GM12878 (cell line): ENCODE measurements around the gene KCNQ1. TPM values are rescaled to one million over a fixed set of nuclear protein-coding genes. Genes with fewer than 3 reads are reported as not detected.

ENCODE experiments used
- ATAC-seq: fragments of 200-7000 bp; cut with Tn5 transposase; 3 replicates; pipeline ENCODE4 v1.9.1; 2020; ENCODE audit warnings: mild to moderate bottlenecking, moderate library complexity
- BruUV-seq: library from RNA; stranded (reverse); fragments of 400-500 nt; replicated peaks from 2 replicates; lab custom pipeline; 2021; lab: Mats Ljungman, UMichigan
- CTCF ChIA-PET: fragments of 300-600 bp; sonication (Branson Sonifier 250); formaldehyde crosslinking; extraction: SDS; loops from one replicate; lab custom pipeline; 2021; ENCODE audit warnings: inconsistent platforms; lab: Yijun Ruan, JAX
- POLR2A ChIA-PET: fragments of 350-600 bp; formaldehyde crosslinking; extraction: SDS; loops from one replicate; lab custom pipeline; 2021; ENCODE audit warnings: inconsistent platforms; lab: Charles Lee
- RAD21 ChIA-PET: fragments of 300-600 bp; sonication (Branson Sonifier 250); formaldehyde crosslinking; loops from one replicate; lab custom pipeline; 2023; ENCODE audit warnings: antibody characterized with exemption; ENCODE audit not compliant: unreplicated experiment; lab: Charles Lee
- SMC1A ChIA-PET: fragments of 300-600 bp; sonication (Branson Sonifier 250); formaldehyde crosslinking; loops from one replicate; lab custom pipeline; 2023; ENCODE audit not compliant: unreplicated experiment, uncharacterized antibody; lab: Charles Lee
- DNase-seq: peaks from one replicate; pipeline ENCODE4 v3.0.0-alpha.2; 2011; ENCODE audit warnings: low read depth, low spot score
- FAIRE-seq: peaks from 3 replicates; lab custom pipeline; 2011; peaks lifted over from hg19 to GRCh38; lab: Jason Lieb, UNC
- H2AFZ ChIP-seq: 2 replicates; pipeline ENCODE4 v1.6.0; 2011; ENCODE audit warnings: low read depth, low read length, control low read depth; ENCODE audit not compliant: control insufficient read depth
- H3K27ac ChIP-seq: 2 replicates; pipeline ENCODE4 v1.5.1; 2011; ENCODE audit warnings: control low read depth; ENCODE audit not compliant: control insufficient read depth, insufficient read depth
- H3K27me3 ChIP-seq, 2 experiments: replicated peaks in 1 of 2; 2 replicates each; pipeline versions ENCODE4 v1.6.0 to v1.6.1; 2011; ENCODE audit warnings: low read length in 1 of 2; ENCODE audit not compliant: control insufficient read depth in 2 of 2, insufficient read depth in 2 of 2
- H3K36me3 ChIP-seq, 2 experiments: 2 replicates each; pipeline ENCODE4 v1.5.1; 2011; ENCODE audit warnings: low read length in 1 of 2; ENCODE audit not compliant: control insufficient read depth in 2 of 2, insufficient read depth in 2 of 2
- H3K4me1 ChIP-seq: 2 replicates; pipeline ENCODE4 v1.6.1; 2011; ENCODE audit warnings: mild to moderate bottlenecking, low read length, moderate library complexity, mixed read lengths; ENCODE audit not compliant: control insufficient read depth, insufficient read depth
- H3K4me2 ChIP-seq: 2 replicates; pipeline ENCODE4 v1.6.0; 2011; ENCODE audit warnings: control low read depth; ENCODE audit not compliant: control insufficient read depth, insufficient read depth
- H3K4me3 ChIP-seq: fragments of 200-600 bp; sonication (generic); 2 replicates; pipeline ENCODE4 v1.5.1; 2016
- H3K79me2 ChIP-seq: 2 replicates; pipeline ENCODE4 v1.6.0; 2011; ENCODE audit warnings: low read length; ENCODE audit not compliant: control insufficient read depth, insufficient read depth
- H3K9ac ChIP-seq: 2 replicates; pipeline ENCODE4 v1.8.0; 2011; ENCODE audit warnings: low read length, control low read depth, mixed read lengths; ENCODE audit not compliant: control insufficient read depth, insufficient read depth
- H3K9me3 ChIP-seq: replicated peaks from 3 replicates; pipeline ENCODE4 v1.5.1; 2011; ENCODE audit warnings: mild to moderate bottlenecking, low read length; ENCODE audit not compliant: control insufficient read depth, insufficient read depth
- H4K20me1 ChIP-seq: 2 replicates; pipeline ENCODE4 v1.6.0; 2011; ENCODE audit not compliant: control insufficient read depth, insufficient read depth
- EED ChIP-seq: sonication (generic); IDR thresholded peaks from 2 replicates; pipeline ENCODE4 v1.6.1; 2016; ENCODE audit warnings: antibody characterized with exemption, low read depth
- ESRRA ChIP-seq: IDR thresholded peaks from 2 replicates; pipeline ENCODE4 v1.6.1; 2012; ENCODE audit warnings: mild to moderate bottlenecking, low read length, improper control_type of control experiment
- EZH2 ChIP-seq: IDR thresholded peaks from 2 replicates; pipeline ENCODE4 v1.6.1; 2012; ENCODE audit warnings: low read depth, mild to moderate bottlenecking, control low read depth, inconsistent platforms, low read length, borderline replicate concordance; ENCODE audit not compliant: control insufficient read depth
- KAT2A ChIP-seq: conservative IDR thresholded peaks from 2 replicates; pipeline ENCODE4 v1.6.1; 2011; ENCODE audit warnings: low read depth, low read length; ENCODE audit not compliant: control insufficient read depth
- MTA2 ChIP-seq: fragments of 450-650 bp; IDR thresholded peaks from 2 replicates; pipeline ENCODE4 v1.6.1; 2016; ENCODE audit warnings: low read depth, mild to moderate bottlenecking, moderate library complexity
- MXI1 ChIP-seq: fragments of 150-350 bp; IDR thresholded peaks from 2 replicates; pipeline ENCODE4 v1.6.1; 2011; ENCODE audit warnings: low read depth, mild to moderate bottlenecking, inconsistent platforms, low read length, improper control_type of control experiment
- RBBP5 ChIP-seq: fragments of 200-600 bp; sonication (generic); conservative IDR thresholded peaks from 2 replicates; pipeline ENCODE4 v1.6.1; 2016
- RUNX3 ChIP-seq: IDR thresholded peaks from 2 replicates; pipeline ENCODE4 v1.6.1; 2012; ENCODE audit warnings: low read length, inconsistent platforms
- SIN3A ChIP-seq: IDR thresholded peaks from 2 replicates; pipeline ENCODE4 v1.6.1; 2012; ENCODE audit warnings: low read depth, low read length, improper control_type of control experiment
- ZNF622 ChIP-seq: fragments of 450-650 bp; IDR thresholded peaks from 2 replicates; pipeline ENCODE4 v1.6.1; 2017; ENCODE audit warnings: mild to moderate bottlenecking, inconsistent platforms
- WGBS: methylation state at CpG from one replicate; pipeline ENCODE4 v1.1.6; 2016; ENCODE audit warnings: low lambda C conversion rate; ENCODE audit not compliant: insufficient replicate concordance, insufficient coverage; ENCODE audit errors: missing lambda C conversion rate; 5-methylcytosine and 5-hydroxymethylcytosine counted together
- in situ Hi-C: fragments of 300-500 bp; cut with MboI; formaldehyde crosslinking; loops from 9 replicates; pipeline ENCODE4 v1.14.3; 2018; ENCODE audit warnings: mixed read lengths
- intact Hi-C: fragments of 100-400 bp; cut with micrococcal nuclease; formaldehyde crosslinking; loops from one replicate; pipeline ENCODE4 v1.14.2; 2022; ENCODE audit not compliant: unreplicated experiment
- polyA plus RNA-seq, 11 experiments: library from polyadenylated mRNA; depleted of rRNA in 4 of 11; unstranded in 6 of 11; stranded (reverse) in 5 of 11; fragments of >200 nt; fragmentation: Nextera tagmentation in 4 of 11; fragmentation: Illumina TruSeq in 1 of 11; extraction: Ambion mirVana in 4 of 11; extraction: Trizol in 1 of 11; gene quantifications; 1 replicate in 1 of 11; 2 replicates in 10 of 11; pipeline versions ENCODE4 v1.2.1 to v1.2.3, GENCODE V29; 2011 to 2016; ENCODE audit warnings: inconsistent platforms in 2 of 11, missing spikeins in 2 of 11, low read depth in 1 of 11
- total RNA-seq, 4 experiments: library from RNA; depleted of rRNA in 3 of 4; stranded (reverse); fragments of >200 nt in 3 of 4; fragmentation: Illumina TruSeq in 1 of 4; extraction: Trizol in 1 of 4; gene quantifications; 2 replicates each; pipeline versions ENCODE4 v1.2.1 to v1.2.3, GENCODE V29; 2013 to 2021
- TF ChIP-seq, protein P1 (sequence below): IDR thresholded peaks from 2 replicates; pipeline ENCODE4 v1.6.1; 2012; ENCODE audit warnings: low read length, inconsistent platforms
- TF ChIP-seq, protein P2 (sequence below): IDR thresholded peaks from 2 replicates; pipeline ENCODE4 v1.6.1; 2012; ENCODE audit warnings: low read depth, low read length, improper control_type of control experiment
- TF ChIP-seq, protein P3 (sequence below): fragments of 450-650 bp; IDR thresholded peaks from 2 replicates; pipeline ENCODE4 v1.6.1; 2014; ENCODE audit warnings: mild to moderate bottlenecking

The KCNQ1 gene
- total and polyA plus RNA-seq, 10 of the 15 experiments (the other 5 are each of a cell fraction or from before 2014, with no cell fraction given) = 0.03 to 0.15 (median 0.12) TPM; not detected in 7

DNA sequence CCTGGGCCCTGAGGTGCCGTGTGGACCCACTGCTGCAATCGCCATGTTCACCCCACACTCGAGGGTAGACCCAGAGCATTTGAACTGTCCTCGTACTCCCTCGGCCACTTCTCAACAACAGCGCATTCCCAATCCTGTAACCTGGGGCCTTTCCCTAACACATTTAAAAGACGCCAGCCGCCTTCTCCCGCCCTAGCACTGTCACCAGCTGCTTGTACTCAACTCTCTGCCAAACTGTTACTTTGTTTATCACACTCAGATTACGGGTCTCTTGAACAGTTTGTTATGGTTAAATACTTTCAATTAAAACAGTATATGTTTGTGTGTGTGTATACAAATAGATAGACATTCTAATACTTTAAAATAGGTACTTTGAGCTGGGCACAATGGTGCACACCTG is 420.1 kb downstream of the KCNQ1 start:
- no peak for FAIRE-seq
- intact Hi-C loops = no loop called here
- no peak overlapping the region for H3K27ac ChIP-seq
- H4K20me1 ChIP-seq = no peaks in the 10 kb centered on the region
- no peak overlapping the region for H3K4me2 ChIP-seq
- ChIA-PET SMC1A (no interaction called here), CTCF (no interaction called here), POLR2A (no interaction called here), RAD21 (no interaction called here)
- no peaks in the 10 kb centered on the region for H3K79me2 ChIP-seq
- no TSS peak for BruUV-seq
- H3K9me3 ChIP-seq = no peaks in the 10 kb centered on the region; the same call in 2 of the 3 replicates
- no peak for ATAC-seq
- no peak overlapping the region for H3K9ac ChIP-seq
- no peak overlapping the region for H2AFZ ChIP-seq
- TF ChIP-seq EED = no peak
- TF ChIP-seq RBBP5 = no peak
- no peak for TF ChIP-seq EZH2
- no peak for TF ChIP-seq KAT2A
- TF ChIP-seq, protein P1, sequence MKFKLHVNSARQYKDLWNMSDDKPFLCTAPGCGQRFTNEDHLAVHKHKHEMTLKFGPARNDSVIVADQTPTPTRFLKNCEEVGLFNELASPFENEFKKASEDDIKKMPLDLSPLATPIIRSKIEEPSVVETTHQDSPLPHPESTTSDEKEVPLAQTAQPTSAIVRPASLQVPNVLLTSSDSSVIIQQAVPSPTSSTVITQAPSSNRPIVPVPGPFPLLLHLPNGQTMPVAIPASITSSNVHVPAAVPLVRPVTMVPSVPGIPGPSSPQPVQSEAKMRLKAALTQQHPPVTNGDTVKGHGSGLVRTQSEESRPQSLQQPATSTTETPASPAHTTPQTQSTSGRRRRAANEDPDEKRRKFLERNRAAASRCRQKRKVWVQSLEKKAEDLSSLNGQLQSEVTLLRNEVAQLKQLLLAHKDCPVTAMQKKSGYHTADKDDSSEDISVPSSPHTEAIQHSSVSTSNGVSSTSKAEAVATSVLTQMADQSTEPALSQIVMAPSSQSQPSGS = no peak
- TF ChIP-seq, protein P2, sequence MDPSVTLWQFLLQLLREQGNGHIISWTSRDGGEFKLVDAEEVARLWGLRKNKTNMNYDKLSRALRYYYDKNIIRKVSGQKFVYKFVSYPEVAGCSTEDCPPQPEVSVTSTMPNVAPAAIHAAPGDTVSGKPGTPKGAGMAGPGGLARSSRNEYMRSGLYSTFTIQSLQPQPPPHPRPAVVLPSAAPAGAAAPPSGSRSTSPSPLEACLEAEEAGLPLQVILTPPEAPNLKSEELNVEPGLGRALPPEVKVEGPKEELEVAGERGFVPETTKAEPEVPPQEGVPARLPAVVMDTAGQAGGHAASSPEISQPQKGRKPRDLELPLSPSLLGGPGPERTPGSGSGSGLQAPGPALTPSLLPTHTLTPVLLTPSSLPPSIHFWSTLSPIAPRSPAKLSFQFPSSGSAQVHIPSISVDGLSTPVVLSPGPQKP = no peak
- TF ChIP-seq, protein P3, sequence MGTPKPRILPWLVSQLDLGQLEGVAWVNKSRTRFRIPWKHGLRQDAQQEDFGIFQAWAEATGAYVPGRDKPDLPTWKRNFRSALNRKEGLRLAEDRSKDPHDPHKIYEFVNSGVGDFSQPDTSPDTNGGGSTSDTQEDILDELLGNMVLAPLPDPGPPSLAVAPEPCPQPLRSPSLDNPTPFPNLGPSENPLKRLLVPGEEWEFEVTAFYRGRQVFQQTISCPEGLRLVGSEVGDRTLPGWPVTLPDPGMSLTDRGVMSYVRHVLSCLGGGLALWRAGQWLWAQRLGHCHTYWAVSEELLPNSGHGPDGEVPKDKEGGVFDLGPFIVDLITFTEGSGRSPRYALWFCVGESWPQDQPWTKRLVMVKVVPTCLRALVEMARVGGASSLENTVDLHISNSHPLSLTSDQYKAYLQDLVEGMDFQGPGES = no peak
- TF ChIP-seq ZNF622 = no peak
- TF ChIP-seq MTA2 = no peak
- no peak for TF ChIP-seq MXI1
- TF ChIP-seq SIN3A = no peak
- TF ChIP-seq ESRRA = no peak
- no peak for TF ChIP-seq RUNX3
- 39% methylated on average over 10 of the region's 10 CpGs for WGBS
- no peak overlapping the region for H3K4me3 ChIP-seq
- in situ Hi-C loops = no loop called here
- H3K27me3 ChIP-seq = peaks cover 2 to 5% of the 10 kb centered on the region in 2 experiments
- H3K36me3 ChIP-seq = no peaks in the 10 kb centered on the region
- no peak for DNase-seq
- no peaks in the 10 kb centered on the region for H3K4me1 ChIP-seq
